Measurements from ENCODE around the gene PDE4D.

GRCh38 chr5:59648949-59649921 lies 244.3 kb downstream of the PDE4D start:
- TF ChIP-seq CTCF (conservative IDR thresholded peaks at IDR 0.05 in 1 of 2, IDR thresholded peaks at IDR 0.05 in 1 of 2; ENCODE audit: extremely low read depth in 1 of 2, insufficient read depth in 1 of 2, low read depth in 1 of 2, low read length in 2 of 2) (no peak), EZH2 (IDR thresholded peaks at IDR 0.05; ENCODE audit: borderline replicate concordance, low read length) (no peak)
